GM10266 (cell line): Measurements from ENCODE around the gene BMERB1.

ENCODE experiments used
- DNase-seq: peaks from one replicate; pipeline ENCODE4 v3.0.0; 2012; ENCODE audit errors: extremely low spot score
- CTCF ChIP-seq: IDR thresholded peaks from 2 replicates; pipeline ENCODE4 v1.5.1; 2012; ENCODE audit warnings: mild to moderate bottlenecking, low read depth; ENCODE audit not compliant: control insufficient read depth, insufficient read depth; ENCODE audit errors: missing control alignments

The BMERB1 gene

GRCh38 chr16:15587152-15587825, 152.9 kb downstream of the BMERB1 start:
- TF ChIP-seq CTCF = no peak
- DNase-seq = no peak

DNA sequence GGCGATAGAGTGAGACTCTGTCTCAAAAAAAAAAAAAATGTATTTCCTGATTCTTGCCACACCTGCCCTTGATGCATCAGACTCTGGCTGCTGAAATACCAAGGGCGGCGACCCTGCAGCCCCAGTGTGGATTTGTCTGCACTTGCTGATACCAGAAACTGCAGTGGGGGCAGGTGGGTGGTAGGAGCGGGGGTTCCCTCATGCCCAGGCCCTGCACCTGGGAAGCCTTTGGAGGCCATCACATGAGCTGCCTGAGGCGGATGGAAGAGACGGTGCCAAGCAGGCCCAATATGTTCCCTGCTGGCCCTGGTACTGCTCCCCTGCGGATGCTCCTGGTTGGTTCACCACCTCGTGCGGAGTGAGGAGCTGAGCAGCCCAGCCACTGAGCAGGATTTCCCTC, 157.9 kb downstream of the BMERB1 start:
- no peak for DNase-seq

GRCh38 chr16:15593235-15593634, 158.8 kb downstream of the BMERB1 start:
- TF ChIP-seq CTCF = no peak
- DNase-seq = no peak

More for the DNA sequence above, 157.9 kb downstream of the BMERB1 start:
- no peak for TF ChIP-seq CTCF

- no peak for DNase-seq
- no peak for TF ChIP-seq CTCF
Observed at GRCh38 chr16:15594711-15595320, 160.4 kb downstream of the BMERB1 start.

- no peak for DNase-seq
- no peak for TF ChIP-seq CTCF
Observed at GRCh38 chr16:15597135-15597534, 162.7 kb downstream of the BMERB1 start.

DNA sequence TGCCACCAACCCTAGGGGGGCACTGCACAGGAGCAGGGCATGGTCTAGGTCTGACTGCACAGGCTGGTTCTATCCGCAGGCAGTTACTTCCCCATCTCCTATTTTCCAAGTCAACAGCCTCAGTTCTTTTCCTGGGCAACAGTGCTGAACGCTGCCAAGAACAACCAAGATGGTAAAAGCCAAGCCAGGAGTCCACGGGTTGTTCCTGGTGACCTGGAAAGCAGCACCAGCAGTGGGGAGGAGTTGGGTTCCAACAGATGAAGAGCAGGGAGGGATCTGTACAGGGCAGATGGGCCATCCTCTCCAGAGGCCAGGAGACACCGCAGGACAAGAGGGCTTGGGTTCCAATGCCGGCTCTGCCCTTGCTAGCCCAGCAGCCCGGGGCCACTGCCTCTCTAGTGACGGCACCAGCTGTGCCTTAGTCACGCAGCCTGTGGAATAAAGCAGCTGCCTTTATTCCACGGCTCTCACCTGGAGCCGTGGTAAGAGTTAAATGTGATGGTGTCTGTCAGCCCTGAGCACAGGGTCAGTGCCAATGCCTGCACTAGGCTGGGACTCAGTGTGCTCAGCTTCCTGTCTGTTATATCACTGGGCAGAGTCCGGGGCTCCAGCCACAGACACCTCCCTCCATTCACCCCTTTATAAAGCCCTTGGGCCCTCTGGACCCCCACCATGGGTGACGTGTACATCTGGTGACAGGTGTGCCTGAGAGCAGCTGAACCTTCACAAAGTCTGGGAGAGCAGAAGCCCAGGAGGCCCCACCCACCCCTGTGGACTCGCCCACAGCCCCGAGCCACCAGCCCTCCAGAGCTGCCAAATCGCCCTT, 163.6 kb downstream of the BMERB1 start:
- DNase-seq = no peak
- TF ChIP-seq CTCF = no peak
